Measurements from ENCODE around the gene GORASP1. TPM values are rescaled to one million over a fixed set of nuclear protein-coding genes. Genes with fewer than 3 reads are reported as not detected.

GORASP1 gene
- total RNA-seq, 1 donor from 2014 or later: 45.6 TPM

- peak overlapping the region; percentile 99 for H3K9ac ChIP-seq (ENCODE audit: low read length)
- no peaks in the 10 kb centered on the region for H3K9me3 ChIP-seq (ENCODE audit: insufficient read depth, low read depth, low read length)
- Mint-ChIP-seq H3K27ac (ENCODE audit: unreplicated experiment) (peak overlapping the region; percentile 98), H3K9me3 (ENCODE audit: unreplicated experiment) (no peaks in the 10 kb centered on the region), H3K4me3 (ENCODE audit: unreplicated experiment) (peak overlapping the region; percentile 94), H3K27me3 (ENCODE audit: low read depth, unreplicated experiment) (no peaks in the 10 kb centered on the region), H3K36me3 (ENCODE audit: low read depth, unreplicated experiment) (peaks cover 20% of the 10 kb centered on the region), H3K4me1 (ENCODE audit: low read depth, unreplicated experiment) (peaks cover 63% of the 10 kb centered on the region)
- DNase-seq (ENCODE audit: low read depth) (no peak), FAIRE-seq (no peak)
- H4K20me1 ChIP-seq (ENCODE audit: insufficient read depth, low read length): peaks cover 77% of the 10 kb centered on the region
- H2AFZ ChIP-seq (ENCODE audit: low read depth, low read length): no peak overlapping the region
- peaks cover 18% of the 10 kb centered on the region for H3K36me3 ChIP-seq (ENCODE audit: insufficient read depth, low read length)
- peak overlapping the region; percentile 89 for H3K4me3 ChIP-seq (ENCODE audit: insufficient read depth, low read depth, low read length)
- peak overlapping the region; percentile 98 for H3K4me2 ChIP-seq (ENCODE audit: low read length)
- peaks cover 87% of the 10 kb centered on the region for H3K79me2 ChIP-seq (ENCODE audit: insufficient read depth, low read length)
- peak overlapping the region; percentile 100 for H3K27ac ChIP-seq (ENCODE audit: low read depth, low read length)
- H3K4me1 ChIP-seq (ENCODE audit: insufficient read depth, low read length): peaks cover 70% of the 10 kb centered on the region
- no peak for TF ChIP-seq EZH2 (IDR thresholded peaks at IDR 0.05; ENCODE audit: insufficient read depth, low read length)
- no peak for TF ChIP-seq CTCF (IDR thresholded peaks at IDR 0.05; ENCODE audit: insufficient read depth, low read depth, low read length)
- H3K27me3 ChIP-seq (ENCODE audit: insufficient read depth, low read length): no peaks in the 10 kb centered on the region
These were observed 42.2 kb upstream of the GORASP1 start for GRCh38 chr3:39149498-39150147.

- Mint-ChIP-seq H3K4me1 (ENCODE audit: low read depth, unreplicated experiment) (peaks cover 64% of the 10 kb centered on the region), H3K27me3 (ENCODE audit: low read depth, unreplicated experiment) (no peaks in the 10 kb centered on the region), H3K4me3 (ENCODE audit: unreplicated experiment) (peak overlapping the region; percentile 94), H3K36me3 (ENCODE audit: low read depth, unreplicated experiment) (peaks cover 20% of the 10 kb centered on the region), H3K9me3 (ENCODE audit: unreplicated experiment) (no peaks in the 10 kb centered on the region), H3K27ac (ENCODE audit: unreplicated experiment) (peak overlapping the region; percentile 98)
- Histone ChIP-seq H3K27ac (ENCODE audit: low read depth, low read length) (peak overlapping the region; percentile 100), H3K4me2 (ENCODE audit: low read length) (peak overlapping the region; percentile 98), H3K4me1 (ENCODE audit: insufficient read depth, low read length) (peaks cover 64% of the 10 kb centered on the region), H3K9ac (ENCODE audit: low read length) (peak overlapping the region; percentile 99), H3K79me2 (ENCODE audit: insufficient read depth, low read length) (peaks cover 92% of the 10 kb centered on the region), H3K4me3 (ENCODE audit: insufficient read depth, low read depth, low read length) (peak overlapping the region; percentile 89), H3K27me3 (ENCODE audit: insufficient read depth, low read length) (no peaks in the 10 kb centered on the region), H3K36me3 (ENCODE audit: insufficient read depth, low read length) (peaks cover 22% of the 10 kb centered on the region), H4K20me1 (ENCODE audit: insufficient read depth, low read length) (peaks cover 83% of the 10 kb centered on the region), H2AFZ (ENCODE audit: low read depth, low read length) (no peak overlapping the region), H3K9me3 (ENCODE audit: insufficient read depth, low read depth, low read length) (no peaks in the 10 kb centered on the region)
- FAIRE-seq (no peak), DNase-seq (ENCODE audit: low read depth) (no peak)
- no peak for TF ChIP-seq EZH2 (IDR thresholded peaks at IDR 0.05; ENCODE audit: insufficient read depth, low read length)
These were observed 41.6 kb upstream of the GORASP1 start for GRCh38 chr3:39149059-39149455.

GRCh38 chr3:39148435-39149058, 41.1 kb upstream of the GORASP1 start:
- peak overlapping the region; percentile 99 for H3K9ac ChIP-seq (ENCODE audit: low read length)
- no peaks in the 10 kb centered on the region for H3K9me3 ChIP-seq (ENCODE audit: insufficient read depth, low read depth, low read length)
- peak overlapping the region; percentile 45 for H3K4me3 ChIP-seq (ENCODE audit: insufficient read depth, low read depth, low read length)
- peaks cover 64% of the 10 kb centered on the region for H3K4me1 ChIP-seq (ENCODE audit: insufficient read depth, low read length)
- H3K9me3 Mint-ChIP-seq (ENCODE audit: unreplicated experiment): no peaks in the 10 kb centered on the region
- H3K36me3 ChIP-seq (ENCODE audit: insufficient read depth, low read length): peaks cover 27% of the 10 kb centered on the region
- H3K27ac Mint-ChIP-seq (ENCODE audit: unreplicated experiment): peak overlapping the region; percentile 98
- H3K79me2 ChIP-seq (ENCODE audit: insufficient read depth, low read length): peaks cover 97% of the 10 kb centered on the region
- H3K27ac ChIP-seq (ENCODE audit: low read depth, low read length): peak overlapping the region; percentile 100
- no peak overlapping the region for H2AFZ ChIP-seq (ENCODE audit: low read depth, low read length)
- TF ChIP-seq EZH2 (IDR thresholded peaks at IDR 0.05; ENCODE audit: insufficient read depth, low read length): no peak
- no peak for TF ChIP-seq CTCF (IDR thresholded peaks at IDR 0.05; ENCODE audit: insufficient read depth, low read depth, low read length)
- peaks cover 88% of the 10 kb centered on the region for H4K20me1 ChIP-seq (ENCODE audit: insufficient read depth, low read length)
- no peak for FAIRE-seq
- H3K27me3 ChIP-seq (ENCODE audit: insufficient read depth, low read length): no peaks in the 10 kb centered on the region
- H3K36me3 Mint-ChIP-seq (ENCODE audit: low read depth, unreplicated experiment): peaks cover 20% of the 10 kb centered on the region
- no peaks in the 10 kb centered on the region for H3K27me3 Mint-ChIP-seq (ENCODE audit: low read depth, unreplicated experiment)
- peaks cover 64% of the 10 kb centered on the region for H3K4me1 Mint-ChIP-seq (ENCODE audit: low read depth, unreplicated experiment)
- H3K4me2 ChIP-seq (ENCODE audit: low read length): peak overlapping the region; percentile 98
- H3K4me3 Mint-ChIP-seq (ENCODE audit: unreplicated experiment): peak overlapping the region; percentile 94
- DNase-seq (ENCODE audit: low read depth): no peak

Data from astrocyte (in vitro differentiated cells and primary cell).